ENCODE data around the gene HCFC2. TPM values are rescaled to one million over a fixed set of nuclear protein-coding genes. Genes with fewer than 3 reads are reported as not detected.

The HCFC2 gene
- total and polyA plus RNA-seq, 2 of the 4 experiments (the other 2 are of a cell fraction), result 12.0 to 34.2 TPM

DNA sequence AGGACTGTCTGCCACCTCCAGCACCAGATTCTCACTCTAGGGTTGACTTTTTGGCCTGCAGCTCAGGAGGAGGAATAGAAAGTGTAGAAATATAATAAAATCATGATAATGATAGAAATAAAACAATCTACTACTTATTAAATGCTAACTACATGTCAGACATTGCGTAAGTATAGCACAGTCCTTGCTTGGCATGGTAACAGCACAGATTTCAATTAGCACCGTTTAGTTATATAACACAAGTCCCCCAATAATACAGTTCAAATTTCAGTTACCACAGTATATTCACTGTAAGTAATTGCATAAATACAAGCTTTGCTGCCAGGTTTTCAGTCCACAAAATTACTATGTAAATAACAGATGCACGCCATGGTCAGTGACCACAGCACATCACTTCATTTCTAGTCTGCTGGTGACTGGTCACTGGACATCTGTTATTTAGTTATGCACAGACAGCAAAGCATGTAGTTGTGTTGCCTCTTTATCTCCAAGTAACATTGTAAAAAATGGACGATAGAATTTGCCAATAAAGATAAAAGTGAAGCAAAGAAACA is 7.8 kb upstream of the HCFC2 start:
- in situ Hi-C loops (cut with MboI; ENCODE audit: low sequenced_read_pairs) (no loop called here), dilution Hi-C loops (cut with HindIII; ENCODE audit: low sequenced_read_pairs, unreplicated experiment) (no loop called here), intact Hi-C loops (cut with micrococcal nuclease) (loop anchor here (10.0 kb wide), 1 partner anchor 128 kb away; no protein-coding TSS in a partner anchor)
- H3K56ac ChIP-seq (ENCODE audit: extremely low read depth, insufficient read depth, low read length), result no peak overlapping the region
- H3K4me3 ChIP-seq (ENCODE audit: insufficient read depth, low read depth, low read length), result no peak overlapping the region
- H3K18ac ChIP-seq (ENCODE audit: low read depth, low read length), result no peak overlapping the region
- H4K20me1 ChIP-seq (ENCODE audit: insufficient read depth, low read length), result no peaks in the 10 kb centered on the region
- 83% methylated on average over 2 of the region's 4 CpGs; no CpG with 5 or more reads in 1 of the 2 experiments for WGBS, 2 experiments (ENCODE audit: extremely low coverage in 2 of 2, insufficient read length in 1 of 2)
- peaks cover 7% of the 10 kb centered on the region for H3K4me1 ChIP-seq (ENCODE audit: control insufficient read depth, insufficient read depth, low read length)
- H3K4ac ChIP-seq (ENCODE audit: low read depth, low read length), result no peak overlapping the region
- peak; percentile 66 for TF ChIP-seq CEBPB (IDR thresholded peaks at IDR 0.05; ENCODE audit: low read depth, low read length)
- TF ChIP-seq RAD21 (IDR thresholded peaks at IDR 0.05; ENCODE audit: low read length), result no peak
- no TSS peak for BruUV-seq (replicated peaks)
- no peaks in the 10 kb centered on the region for H3K27me3 ChIP-seq (ENCODE audit: control insufficient read depth, insufficient read depth, low read length)
- H2AFZ ChIP-seq (replicated peaks; ENCODE audit: low read length, poor library complexity), result no peak overlapping the region
- H4K91ac ChIP-seq (ENCODE audit: insufficient read depth, low read depth, low read length), result no peak overlapping the region
- peak; percentile 62 for DNase-seq
- POLR2A ChIA-PET (ENCODE audit: unreplicated experiment), result no interaction called here
- no peaks in the 10 kb centered on the region for H3K79me1 ChIP-seq (ENCODE audit: low read depth in 1 of 2, low read length in 2 of 2)
- no peak overlapping the region for H4K5ac ChIP-seq (ENCODE audit: low read depth, low read length)
- H3K14ac ChIP-seq (replicated peaks; ENCODE audit: low read depth, low read length), result no peak overlapping the region
- ATAC-seq (ENCODE audit: low read depth), result peak; percentile 42
- H3K23ac ChIP-seq (ENCODE audit: low read depth, low read length), result no peak overlapping the region
- no peak overlapping the region for H2AK5ac ChIP-seq (ENCODE audit: low read depth, low read length)
- CTCF ChIA-PET, result interaction anchor here (1.8 kb wide), 1 partner anchor 53 kb away, joined by 5 read pairs; no protein-coding TSS in a partner anchor
- H3K9me1 ChIP-seq (ENCODE audit: insufficient read depth, low read length), result peaks cover 5% of the 10 kb centered on the region; the same call in 1 of the 2 replicates
- H4K8ac ChIP-seq (ENCODE audit: low read depth in 2 of 2, low read length in 2 of 2), result no peak overlapping the region
- no peak overlapping the region for H2BK120ac ChIP-seq (ENCODE audit: low read depth, low read length)
- H3K9ac ChIP-seq (ENCODE audit: low read depth, low read length), result no peak overlapping the region
- no peak overlapping the region for H2BK5ac ChIP-seq (ENCODE audit: low read depth, low read length, poor library complexity, severe bottlenecking)
- H2BK20ac ChIP-seq (ENCODE audit: low read depth, low read length), result no peak overlapping the region
- no peaks in the 10 kb centered on the region for H3K9me3 ChIP-seq (ENCODE audit: control insufficient read depth, insufficient read depth, low read length)
- no peak overlapping the region for H3K4me2 ChIP-seq (ENCODE audit: low read depth, low read length)
- H2AK9ac ChIP-seq (replicated peaks; ENCODE audit: low read depth, low read length, poor library complexity), result no peak overlapping the region
- H2BK15ac ChIP-seq (ENCODE audit: low read depth, low read length), result no peak overlapping the region
- H3K27ac ChIP-seq (ENCODE audit: insufficient read depth, low read length), result no peak overlapping the region
- 0 out of 2 replicates have a peak, but pooled peaks cover 2% of the 10 kb centered on the region for H3K36me3 ChIP-seq (ENCODE audit: control insufficient read depth, insufficient read depth, low read length)

Data from IMR-90 (cell line).